ENCODE measurements around the gene NADK2.

NADK2 gene

GRCh38 chr5:36244076-36244475, 2.4 kb upstream of the NADK2 start:
- DNase-seq = no peak

- DNase-seq = no peak
These were observed 1.9 kb upstream of the NADK2 start for GRCh38 chr5:36243653-36244052.

GRCh38 chr5:36242534-36243485, 1.1 kb upstream of the NADK2 start:
- DNase-seq = no peak

GRCh38 chr5:36240779-36241630, 720 bp downstream of the NADK2 start:
- DNase-seq = peak; percentile 88

GRCh38 chr5:36239370-36240293, 2.1 kb downstream of the NADK2 start:
- DNase-seq = no peak

- DNase-seq = no peak
These were observed 3.0 kb downstream of the NADK2 start for GRCh38 chr5:36238502-36239295.

GRCh38 chr5:36237751-36238150, 4.0 kb downstream of the NADK2 start:
- DNase-seq = no peak

GRCh38 chr5:36236801-36237200, 4.9 kb downstream of the NADK2 start:
- DNase-seq = no peak

GRCh38 chr5:36232533-36232932, 9.2 kb downstream of the NADK2 start:
- DNase-seq = no peak

GRCh38 chr5:36230151-36230790, 11.5 kb downstream of the NADK2 start:
- DNase-seq = no peak

- no peak for DNase-seq
These were observed 13.2 kb downstream of the NADK2 start for GRCh38 chr5:36228505-36228904.

- no peak for DNase-seq
These were observed 14.7 kb downstream of the NADK2 start for GRCh38 chr5:36227046-36227445.

- no peak for DNase-seq
These were observed 19.1 kb downstream of the NADK2 start for GRCh38 chr5:36222620-36223019.

GRCh38 chr5:36217988-36218387, 23.7 kb downstream of the NADK2 start:
- no peak for DNase-seq

- DNase-seq = no peak
These were observed 24.2 kb downstream of the NADK2 start for GRCh38 chr5:36217567-36217966.

GRCh38 chr5:36215910-36216309, 25.8 kb downstream of the NADK2 start:
- DNase-seq = no peak

GRCh38 chr5:36214436-36214835, 27.3 kb downstream of the NADK2 start:
- DNase-seq = no peak

- DNase-seq = no peak
These were observed 32.1 kb downstream of the NADK2 start for GRCh38 chr5:36209664-36210063.

GRCh38 chr5:36208786-36209185, 32.9 kb downstream of the NADK2 start:
- DNase-seq = no peak

- DNase-seq = no peak
These were observed 34.8 kb downstream of the NADK2 start for GRCh38 chr5:36206913-36207312.

- no peak for DNase-seq
These were observed 36.4 kb downstream of the NADK2 start for GRCh38 chr5:36205329-36205728.

Data from retina (tissue), 1 donor.